DOHH2 (cell line): Measurements from ENCODE around the gene NPFFR1.

ENCODE experiments used
- EZH2phosphoT487 ChIP-seq: fragments of 200-600 bp; sonication (generic); IDR thresholded peaks from 2 replicates; pipeline ENCODE4 v1.6.1; 2017; ENCODE audit warnings: borderline replicate concordance, mild to moderate bottlenecking, antibody characterized with exemption, low read length, moderate library complexity, mixed read lengths
- TF ChIP-seq, protein P1 (sequence below): fragments of 200-600 bp; sonication (generic); IDR thresholded peaks from one replicate; pipeline ENCODE4 v1.5.1; 2014; ENCODE audit warnings: antibody characterized with exemption, mild to moderate bottlenecking, low read depth, low read length; ENCODE audit not compliant: poor library complexity, severe bottlenecking

DNA sequence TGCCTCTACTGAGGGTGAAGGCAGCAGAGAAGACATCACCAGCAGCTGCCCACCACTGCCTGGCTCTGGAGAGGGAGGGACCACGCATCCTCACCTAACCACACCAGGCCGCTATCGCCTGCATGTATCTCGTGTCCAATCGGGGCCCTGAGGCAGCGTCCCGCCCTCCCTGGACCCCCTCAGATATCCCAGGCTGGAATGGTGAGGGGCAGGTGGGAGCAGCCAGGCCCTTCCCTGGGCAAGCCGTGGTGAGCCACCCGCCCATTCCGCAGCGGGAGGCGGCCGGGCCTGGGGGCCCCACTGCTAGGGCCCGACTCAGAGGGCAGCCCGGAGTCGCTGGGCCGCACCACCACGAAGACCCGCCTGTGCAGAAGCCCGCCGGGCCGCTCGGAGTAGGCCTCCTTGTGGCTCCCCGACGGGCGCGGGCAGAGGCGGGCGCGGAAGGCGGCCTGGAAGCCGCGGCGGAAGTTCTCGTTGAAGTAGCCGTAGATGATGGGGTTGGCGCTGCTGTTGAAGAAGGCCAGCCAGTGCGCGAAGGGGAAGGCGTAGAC is 29.0 kb downstream of the NPFFR1 start:
- TF ChIP-seq, protein P1, sequence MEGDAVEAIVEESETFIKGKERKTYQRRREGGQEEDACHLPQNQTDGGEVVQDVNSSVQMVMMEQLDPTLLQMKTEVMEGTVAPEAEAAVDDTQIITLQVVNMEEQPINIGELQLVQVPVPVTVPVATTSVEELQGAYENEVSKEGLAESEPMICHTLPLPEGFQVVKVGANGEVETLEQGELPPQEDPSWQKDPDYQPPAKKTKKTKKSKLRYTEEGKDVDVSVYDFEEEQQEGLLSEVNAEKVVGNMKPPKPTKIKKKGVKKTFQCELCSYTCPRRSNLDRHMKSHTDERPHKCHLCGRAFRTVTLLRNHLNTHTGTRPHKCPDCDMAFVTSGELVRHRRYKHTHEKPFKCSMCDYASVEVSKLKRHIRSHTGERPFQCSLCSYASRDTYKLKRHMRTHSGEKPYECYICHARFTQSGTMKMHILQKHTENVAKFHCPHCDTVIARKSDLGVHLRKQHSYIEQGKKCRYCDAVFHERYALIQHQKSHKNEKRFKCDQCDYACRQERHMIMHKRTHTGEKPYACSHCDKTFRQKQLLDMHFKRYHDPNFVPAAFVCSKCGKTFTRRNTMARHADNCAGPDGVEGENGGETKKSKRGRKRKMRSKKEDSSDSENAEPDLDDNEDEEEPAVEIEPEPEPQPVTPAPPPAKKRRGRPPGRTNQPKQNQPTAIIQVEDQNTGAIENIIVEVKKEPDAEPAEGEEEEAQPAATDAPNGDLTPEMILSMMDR: no peak
- no peak for TF ChIP-seq EZH2phosphoT487
